Inflammatory macrophage (primary cell): ENCODE data around the gene SPG7.
"Not testable (repeated sequence)": the region's sequence is repeated elsewhere in the genome, so short reads cannot be mapped to it uniquely, and the experiment has no call there.

Experiments used
- DNase-seq, 2 donors: peaks; one replicate each; pipeline ENCODE4 v3.0.0-alpha.2; 2020 to 2022

Gene SPG7

DNA sequence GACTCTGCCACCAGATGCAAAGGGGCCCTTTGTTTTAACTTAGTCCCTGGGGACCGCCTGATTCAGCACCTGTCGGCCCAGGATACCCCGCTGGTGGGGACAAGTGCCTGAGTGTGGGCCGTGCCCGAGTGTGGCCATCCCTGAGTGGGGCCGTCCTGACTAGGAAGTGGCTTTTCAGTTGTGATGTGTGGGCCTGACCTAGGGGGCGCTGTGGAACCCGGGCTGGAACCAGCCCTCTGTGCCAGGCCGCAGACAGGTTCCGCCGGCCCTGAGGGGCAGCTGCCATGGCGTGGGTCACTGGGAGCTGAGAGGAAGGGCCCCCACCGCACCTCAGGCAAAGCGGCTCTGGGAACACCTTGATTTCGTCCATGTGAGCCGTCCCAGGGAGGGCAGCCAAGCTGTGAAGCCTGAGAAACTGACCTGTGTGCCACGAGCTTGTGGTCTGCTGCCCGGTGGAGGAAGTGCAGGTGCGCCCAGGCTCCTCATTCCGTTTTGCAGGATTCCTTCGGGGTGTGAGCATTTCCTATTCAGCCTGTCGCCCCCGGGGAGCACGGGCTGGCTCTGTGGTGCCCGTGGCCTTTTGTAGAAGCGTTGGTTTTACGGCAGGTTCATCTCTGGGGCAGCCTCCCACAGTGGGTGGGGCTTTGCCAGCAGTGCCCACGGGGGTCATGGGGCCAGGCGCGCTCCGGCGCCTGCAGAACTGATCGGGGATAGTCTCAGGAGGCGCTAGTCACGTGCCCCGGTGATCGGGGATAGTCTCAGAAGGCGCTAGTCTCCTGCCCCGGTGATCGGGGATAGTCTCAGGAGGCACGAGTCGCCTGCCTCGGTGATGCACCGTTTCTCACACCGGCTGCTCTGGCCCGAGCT, 57.5 kb downstream of the SPG7 start:
- DNase-seq, result peak; percentile 64 to 82

- no peak for DNase-seq
These were observed 59.7 kb downstream of the SPG7 start for GRCh38 chr16:89567656-89568594.

DNA sequence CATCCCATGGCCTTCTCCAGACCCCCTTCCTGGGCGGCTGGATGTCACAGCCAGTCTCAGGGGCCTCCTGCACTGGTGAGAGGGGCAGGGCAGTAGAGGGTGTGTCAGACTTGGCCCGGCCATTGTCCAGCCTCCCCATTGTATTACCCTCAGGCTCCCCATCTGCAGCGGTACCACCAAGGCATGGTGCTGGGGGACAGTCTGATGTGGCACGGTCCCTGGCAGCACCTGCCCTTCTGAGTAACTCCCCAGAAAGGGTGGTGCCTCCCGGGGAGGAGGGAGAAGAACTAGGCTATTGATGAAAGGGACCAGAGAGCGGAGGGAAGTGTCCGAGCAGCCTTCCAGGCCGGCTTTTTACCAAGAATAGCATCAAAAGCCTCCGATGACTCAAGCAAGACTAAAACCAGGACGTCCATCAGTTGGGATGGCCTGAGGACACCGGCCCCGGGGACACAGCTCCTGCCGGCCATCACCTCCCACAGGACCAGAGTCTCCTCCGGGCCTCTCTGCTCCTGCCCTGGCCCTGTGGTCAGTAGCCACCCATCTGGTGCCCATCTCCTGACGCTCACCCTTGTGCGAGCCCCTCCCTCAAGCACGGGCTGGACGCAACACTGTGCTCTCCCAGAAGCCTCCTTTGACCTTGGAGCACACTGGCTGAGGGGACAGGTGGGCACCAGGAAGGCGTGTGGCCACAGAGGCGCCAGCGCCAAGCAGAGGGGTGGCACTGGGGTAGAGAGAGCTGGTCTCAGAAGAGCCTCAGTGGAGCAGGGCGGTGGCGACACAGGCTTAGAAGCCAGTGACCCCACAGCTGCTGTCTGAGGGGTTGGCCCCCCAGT, 61.5 kb downstream of the SPG7 start:
- no peak for DNase-seq

GRCh38 chr16:89570342-89570923, 62.2 kb downstream of the SPG7 start:
- no peak for DNase-seq

- DNase-seq, result not testable (repeated sequence)
These were observed 62.9 kb downstream of the SPG7 start for GRCh38 chr16:89570983-89571598.

GRCh38 chr16:89571636-89572035, 63.4 kb downstream of the SPG7 start:
- no peak for DNase-seq

DNA sequence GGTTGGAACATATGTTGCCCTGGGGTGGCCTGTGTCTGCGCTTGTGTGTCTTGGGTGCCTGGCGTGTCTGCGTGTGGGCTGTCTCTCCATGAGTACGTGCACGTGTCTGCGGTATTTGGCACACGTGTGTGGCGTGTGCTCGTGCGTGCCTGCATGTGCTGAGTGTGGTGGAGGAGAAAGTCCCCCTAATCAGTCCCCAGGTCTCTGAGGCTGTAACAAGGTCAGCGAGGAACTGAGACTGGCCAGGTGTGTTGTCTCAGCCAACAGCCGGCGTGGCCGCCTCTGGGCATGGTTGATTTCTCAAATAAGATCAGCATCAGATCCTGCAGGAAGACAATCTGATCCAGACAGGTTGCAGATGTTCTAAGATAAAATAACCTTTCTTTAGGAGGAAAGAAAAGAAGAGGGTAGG, 63.9 kb downstream of the SPG7 start:
- DNase-seq, result no peak

DNA sequence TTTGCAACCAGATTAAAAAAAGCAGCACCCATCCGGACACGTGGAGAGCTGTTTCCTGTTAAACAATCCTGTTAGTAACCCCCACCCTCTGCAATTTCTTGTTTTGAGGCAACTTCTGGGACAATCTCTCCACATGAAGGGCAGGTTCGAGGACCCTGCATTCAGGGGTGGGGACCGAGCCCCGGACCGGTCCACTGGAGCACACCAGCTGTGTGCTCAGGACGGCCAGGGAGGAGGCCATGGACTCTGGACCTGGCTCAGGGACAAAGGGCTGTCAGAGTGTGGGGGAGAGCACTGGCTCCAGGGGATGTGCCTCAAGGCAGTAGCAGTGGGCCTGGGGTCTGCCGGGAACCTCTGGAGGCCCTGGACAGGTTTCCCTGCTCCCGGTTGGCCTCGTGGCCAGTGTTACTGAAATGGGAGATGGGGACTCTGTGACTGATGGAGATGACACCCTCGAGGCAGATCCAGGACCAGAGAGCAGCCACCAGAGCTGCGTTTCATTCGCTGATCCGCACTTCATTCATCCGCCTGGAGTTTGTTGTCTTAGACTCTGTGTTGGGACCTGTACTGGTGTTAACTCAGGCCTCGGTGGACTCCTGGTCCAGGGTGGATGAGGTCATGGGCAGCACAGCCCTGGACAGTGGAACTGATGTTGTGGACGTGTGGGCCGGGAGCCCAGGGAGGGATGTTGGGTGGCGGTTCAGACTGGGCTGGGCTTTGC, 64.4 kb downstream of the SPG7 start:
- no peak for DNase-seq

- no peak for DNase-seq
These were observed 65.8 kb downstream of the SPG7 start for GRCh38 chr16:89573826-89574680.

DNA sequence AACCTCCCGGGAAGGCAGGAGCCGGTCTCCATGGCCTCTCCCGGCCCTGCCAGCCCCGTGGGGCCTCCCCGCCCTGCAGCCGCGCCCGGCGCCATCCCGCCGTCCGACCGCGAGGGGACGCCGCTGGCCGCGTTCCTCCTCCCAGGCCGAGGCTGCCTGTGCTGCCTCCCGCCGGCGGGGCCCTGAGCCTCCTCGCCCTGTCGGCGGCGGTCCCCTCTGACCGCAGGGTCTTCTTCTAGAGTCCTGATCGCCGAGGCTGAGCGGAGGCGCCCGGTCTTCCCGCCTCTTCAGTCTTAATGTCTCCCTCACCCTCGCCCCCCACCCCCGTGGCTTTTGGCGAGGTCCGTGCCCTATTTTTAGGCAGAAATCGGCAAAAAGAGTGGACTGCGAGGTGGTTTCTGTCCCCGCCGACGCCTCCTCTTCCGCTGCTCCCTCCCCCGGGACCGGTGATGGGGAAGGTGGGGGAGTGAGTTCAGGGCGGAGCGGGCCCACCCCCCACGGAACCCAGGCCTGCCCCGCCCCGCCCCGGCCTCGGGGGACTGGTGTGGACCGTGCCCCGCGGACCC, 66.6 kb downstream of the SPG7 start:
- peak; percentile 62 to 73 for DNase-seq

DNA sequence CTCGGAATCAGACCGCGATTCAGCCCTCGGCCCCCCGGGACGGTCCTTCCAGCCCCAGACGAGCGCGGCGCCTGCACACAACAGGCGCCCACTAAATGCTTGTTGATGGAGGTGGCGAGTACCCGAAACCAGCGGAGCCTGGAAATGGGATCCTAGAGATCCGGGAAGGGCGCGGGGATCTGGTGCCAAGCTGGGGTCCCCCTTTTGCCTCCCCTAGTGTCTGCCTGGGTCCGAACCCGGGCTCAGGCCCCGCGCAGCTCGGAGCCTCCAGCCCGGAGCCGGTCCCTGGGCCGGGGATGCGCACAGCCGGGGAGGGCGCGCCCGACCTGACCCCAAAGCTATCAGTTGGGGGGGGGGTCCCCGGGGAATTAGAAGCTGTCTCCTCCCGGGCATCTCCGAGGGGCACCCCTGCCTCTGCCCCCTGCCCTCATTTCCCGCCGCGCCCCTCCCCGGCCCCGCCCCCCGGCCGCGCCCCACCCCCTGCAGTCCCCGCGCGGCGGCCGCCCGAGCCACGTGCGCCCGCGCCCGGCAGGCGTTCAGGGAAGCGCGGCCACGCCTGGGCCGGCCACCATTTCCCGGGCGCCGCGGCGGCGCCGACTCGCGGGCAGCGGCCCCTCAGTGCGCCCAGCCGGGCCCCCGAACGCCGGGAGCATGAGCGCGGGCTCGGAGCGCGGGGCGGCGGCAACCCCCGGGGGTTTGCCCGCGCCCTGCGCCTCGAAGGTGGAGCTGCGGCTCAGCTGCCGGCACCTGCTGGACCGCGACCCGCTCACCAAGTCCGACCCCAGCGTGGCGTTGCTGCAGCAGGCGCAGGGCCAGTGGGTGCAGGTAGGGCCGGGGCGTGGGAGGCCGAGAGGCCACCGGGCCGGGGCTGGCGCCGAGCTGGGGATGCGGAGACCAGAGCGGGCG, 67.3 kb downstream of the SPG7 start, which contains the start of gene CPNE7:
TSS of gene CPNE7 (plus strand) at position 512 of the 906 bp plus-strand sequence. CDS start at position 652, 140 bp downstream.
- no peak for DNase-seq

- no peak for DNase-seq
These were observed 68.2 kb downstream of the SPG7 start for GRCh38 chr16:89576153-89577054.

DNA sequence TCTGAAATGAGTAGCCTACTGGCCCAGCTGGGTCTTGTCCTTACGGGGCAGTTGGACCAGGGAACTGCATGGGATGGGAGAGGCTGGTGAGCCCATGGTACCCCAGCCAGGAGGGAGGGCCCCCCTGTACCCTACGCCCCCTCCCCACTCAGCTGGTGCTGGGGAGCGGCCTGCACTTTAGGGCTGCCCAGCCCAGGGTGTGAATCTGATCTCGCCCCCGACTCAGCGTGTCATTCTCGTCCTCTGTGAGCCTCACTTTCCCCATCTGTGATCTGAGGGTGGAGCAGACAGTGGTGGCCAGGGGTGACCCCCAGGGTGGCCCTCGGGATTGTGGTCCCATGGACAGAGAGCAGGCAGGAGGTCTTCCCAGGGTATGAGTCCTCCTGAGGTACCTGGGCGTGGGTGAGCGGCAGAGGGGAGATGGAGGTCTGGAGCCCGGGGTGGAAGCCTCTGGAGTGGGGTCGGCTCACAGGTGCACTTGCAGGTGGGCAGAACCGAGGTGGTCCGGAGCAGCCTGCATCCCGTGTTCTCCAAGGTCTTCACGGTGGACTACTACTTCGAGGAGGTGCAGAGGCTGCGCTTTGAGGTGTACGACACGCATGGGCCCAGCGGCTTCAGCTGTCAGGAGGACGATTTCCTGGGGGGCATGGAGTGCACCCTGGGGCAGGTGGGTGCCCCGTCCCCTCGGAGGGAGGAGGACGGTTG, 69.0 kb downstream of the SPG7 start:
- DNase-seq, result no peak

GRCh38 chr16:89579351-89579750, 71.1 kb downstream of the SPG7 start:
- no peak for DNase-seq

DNA sequence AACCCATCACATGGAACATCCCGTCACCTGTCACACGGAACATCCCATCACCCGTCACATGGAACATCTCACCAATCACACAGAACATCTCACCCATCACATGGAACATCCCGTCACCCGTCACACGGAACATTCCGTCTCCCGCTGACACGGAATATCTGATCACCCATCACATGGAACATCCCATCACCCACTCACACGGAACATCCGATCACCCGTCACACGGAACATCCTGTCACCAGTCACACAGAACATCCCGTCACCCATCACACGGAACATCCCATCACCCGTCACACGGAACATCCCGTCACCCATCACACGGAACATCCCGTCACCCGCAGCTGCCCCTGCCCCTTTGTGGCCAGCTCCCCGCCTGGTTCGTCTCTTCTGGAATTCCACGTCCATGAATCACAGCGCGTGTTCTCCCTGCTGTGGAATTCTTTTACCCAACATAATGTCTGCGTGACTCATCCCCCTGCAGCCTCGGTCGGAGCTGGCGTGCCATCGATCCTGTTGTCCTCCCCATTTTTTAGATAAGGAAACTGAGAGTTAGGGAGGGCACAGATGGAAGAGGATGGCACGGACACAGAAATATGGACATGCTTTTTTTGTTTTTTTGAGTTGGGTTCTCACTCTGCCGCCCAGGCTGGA, 73.0 kb downstream of the SPG7 start:
- no peak for DNase-seq
